H1 (cell line): ENCODE data around the gene SCMH1. TPM values are rescaled to one million over a fixed set of nuclear protein-coding genes. Genes with fewer than 3 reads are reported as not detected.

Experiments
- GTF2F1 ChIP-seq: IDR thresholded peaks from 2 replicates; pipeline ENCODE4 v1.6.1; 2012; ENCODE audit warnings: low read depth, low read length, improper control_type of control experiment, borderline replicate concordance
- JUN ChIP-seq: IDR thresholded peaks from 2 replicates; pipeline ENCODE4 v1.6.1; 2011; ENCODE audit warnings: low read depth, mild to moderate bottlenecking, improper control_type of control experiment, low read length
- POLR2A ChIP-seq, 2 experiments: IDR thresholded peaks; 1 replicate in 1 of 2; 2 replicates in 1 of 2; pipeline ENCODE4 v1.6.1; 2011; ENCODE audit warnings: low read depth in 2 of 2, low read length in 2 of 2, mild to moderate bottlenecking in 2 of 2; ENCODE audit errors: control extremely low read depth in 1 of 2
- RBBP5 ChIP-seq: IDR thresholded peaks from 2 replicates; pipeline ENCODE4 v1.7.1; 2012; ENCODE audit warnings: low read depth, mild to moderate bottlenecking, inconsistent platforms, low read length, moderate library complexity, borderline replicate concordance
- RNF2 ChIP-seq: fragments of 200-900, 300-1000 bp; sonication (generic); IDR thresholded peaks from 2 replicates; pipeline ENCODE4 v1.7.1; 2016; ENCODE audit warnings: borderline replicate concordance, low read depth, mild to moderate bottlenecking, antibody characterized with exemption, low read length; ENCODE audit not compliant: poor library complexity, severe bottlenecking; ENCODE audit errors: missing control alignments
- SUZ12 ChIP-seq: fragments of 200-600 bp; sonication (generic); IDR thresholded peaks from 2 replicates; pipeline ENCODE4 v1.6.1; 2012; ENCODE audit warnings: mild to moderate bottlenecking, inconsistent platforms, low read length, moderate library complexity, mixed read lengths
- ZNF274 ChIP-seq: IDR thresholded peaks from 2 replicates; pipeline ENCODE4 v1.7.0; 2012; ENCODE audit warnings: low read length, borderline replicate concordance; ENCODE audit errors: extremely low read depth
- polyA plus RNA-seq, 7 experiments: library from polyadenylated mRNA; depleted of rRNA in 3 of 7; stranded (reverse) in 5 of 7; unstranded in 2 of 7; fragments of >200 nt in 5 of 7; fragments of 200-250 nt in 2 of 7; gene quantifications; 1 replicate in 5 of 7; 2 replicates in 1 of 7; 4 replicates in 1 of 7; pipeline versions ENCODE4 v1.2.1 to v1.2.3, GENCODE V29; 2011 to 2013; ENCODE audit warnings: missing spikeins in 2 of 7, mixed read lengths in 2 of 7
- total RNA-seq: library from RNA; stranded (reverse); fragmentation: NEBNext Ultra II Directional; extraction: Animal tissue kit (Norgen Biotek cat#: 25700); gene quantifications from 2 replicates; pipeline ENCODE4 v1.2.1, GENCODE V29; 2021
- TF ChIP-seq, protein P1 (sequence below): fragments of 300-600 bp; sonication (generic); IDR thresholded peaks from 2 replicates; pipeline ENCODE4 v1.7.1; 2012; ENCODE audit warnings: low read length, moderate library complexity, mild to moderate bottlenecking, inconsistent platforms; ENCODE audit not compliant: insufficient replicate concordance
- TF ChIP-seq, protein P2 (sequence below): IDR thresholded peaks from 2 replicates; pipeline ENCODE4 v1.6.1; 2012; ENCODE audit warnings: inconsistent platforms

The SCMH1 gene
- total and polyA plus RNA-seq, 2 of the 8 experiments (the other 6 are each of a cell fraction or from before 2014, with no cell fraction given): 16.6 to 30.7 TPM

DNA sequence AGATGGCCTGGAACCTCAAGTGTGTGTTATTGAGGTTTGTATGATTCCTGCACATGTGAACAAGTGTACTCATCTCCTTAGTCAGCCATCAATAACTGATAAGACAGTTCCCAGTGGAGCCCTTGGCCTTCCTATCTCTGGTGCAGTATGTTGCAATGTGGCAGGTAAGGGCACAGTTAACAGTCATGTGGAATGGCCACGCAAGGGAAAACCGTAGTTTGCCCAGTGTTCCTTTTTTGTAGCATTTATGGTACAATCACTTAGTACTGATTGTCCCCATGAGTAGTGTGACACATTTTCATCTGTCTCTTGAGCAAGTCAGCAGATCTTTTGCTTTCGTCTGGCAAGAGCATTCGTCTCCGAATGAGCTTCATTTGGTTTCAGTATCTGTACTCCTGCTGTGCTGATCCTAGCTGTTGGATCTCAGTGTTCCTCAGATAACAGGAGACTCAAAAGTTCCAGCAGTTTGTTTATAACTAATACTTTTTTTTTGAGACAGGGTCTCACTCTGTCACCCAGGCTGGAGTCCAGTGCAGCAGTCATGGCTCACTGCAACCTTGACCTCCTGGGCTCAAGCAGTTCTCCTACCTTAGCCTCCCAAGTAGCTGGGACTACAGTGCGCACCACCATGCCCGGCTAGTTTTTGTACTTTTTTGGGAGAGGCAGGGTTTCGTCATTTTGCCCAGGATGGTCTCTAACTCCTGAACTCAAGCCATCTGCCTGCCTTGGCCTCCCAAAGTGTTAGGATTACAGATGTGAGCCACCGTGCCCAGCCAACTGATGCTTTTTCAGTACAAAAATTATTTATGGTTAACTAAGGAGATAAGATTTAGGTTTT is 254.4 kb downstream of the SCMH1 start (continued):
- TF ChIP-seq, protein P1, sequence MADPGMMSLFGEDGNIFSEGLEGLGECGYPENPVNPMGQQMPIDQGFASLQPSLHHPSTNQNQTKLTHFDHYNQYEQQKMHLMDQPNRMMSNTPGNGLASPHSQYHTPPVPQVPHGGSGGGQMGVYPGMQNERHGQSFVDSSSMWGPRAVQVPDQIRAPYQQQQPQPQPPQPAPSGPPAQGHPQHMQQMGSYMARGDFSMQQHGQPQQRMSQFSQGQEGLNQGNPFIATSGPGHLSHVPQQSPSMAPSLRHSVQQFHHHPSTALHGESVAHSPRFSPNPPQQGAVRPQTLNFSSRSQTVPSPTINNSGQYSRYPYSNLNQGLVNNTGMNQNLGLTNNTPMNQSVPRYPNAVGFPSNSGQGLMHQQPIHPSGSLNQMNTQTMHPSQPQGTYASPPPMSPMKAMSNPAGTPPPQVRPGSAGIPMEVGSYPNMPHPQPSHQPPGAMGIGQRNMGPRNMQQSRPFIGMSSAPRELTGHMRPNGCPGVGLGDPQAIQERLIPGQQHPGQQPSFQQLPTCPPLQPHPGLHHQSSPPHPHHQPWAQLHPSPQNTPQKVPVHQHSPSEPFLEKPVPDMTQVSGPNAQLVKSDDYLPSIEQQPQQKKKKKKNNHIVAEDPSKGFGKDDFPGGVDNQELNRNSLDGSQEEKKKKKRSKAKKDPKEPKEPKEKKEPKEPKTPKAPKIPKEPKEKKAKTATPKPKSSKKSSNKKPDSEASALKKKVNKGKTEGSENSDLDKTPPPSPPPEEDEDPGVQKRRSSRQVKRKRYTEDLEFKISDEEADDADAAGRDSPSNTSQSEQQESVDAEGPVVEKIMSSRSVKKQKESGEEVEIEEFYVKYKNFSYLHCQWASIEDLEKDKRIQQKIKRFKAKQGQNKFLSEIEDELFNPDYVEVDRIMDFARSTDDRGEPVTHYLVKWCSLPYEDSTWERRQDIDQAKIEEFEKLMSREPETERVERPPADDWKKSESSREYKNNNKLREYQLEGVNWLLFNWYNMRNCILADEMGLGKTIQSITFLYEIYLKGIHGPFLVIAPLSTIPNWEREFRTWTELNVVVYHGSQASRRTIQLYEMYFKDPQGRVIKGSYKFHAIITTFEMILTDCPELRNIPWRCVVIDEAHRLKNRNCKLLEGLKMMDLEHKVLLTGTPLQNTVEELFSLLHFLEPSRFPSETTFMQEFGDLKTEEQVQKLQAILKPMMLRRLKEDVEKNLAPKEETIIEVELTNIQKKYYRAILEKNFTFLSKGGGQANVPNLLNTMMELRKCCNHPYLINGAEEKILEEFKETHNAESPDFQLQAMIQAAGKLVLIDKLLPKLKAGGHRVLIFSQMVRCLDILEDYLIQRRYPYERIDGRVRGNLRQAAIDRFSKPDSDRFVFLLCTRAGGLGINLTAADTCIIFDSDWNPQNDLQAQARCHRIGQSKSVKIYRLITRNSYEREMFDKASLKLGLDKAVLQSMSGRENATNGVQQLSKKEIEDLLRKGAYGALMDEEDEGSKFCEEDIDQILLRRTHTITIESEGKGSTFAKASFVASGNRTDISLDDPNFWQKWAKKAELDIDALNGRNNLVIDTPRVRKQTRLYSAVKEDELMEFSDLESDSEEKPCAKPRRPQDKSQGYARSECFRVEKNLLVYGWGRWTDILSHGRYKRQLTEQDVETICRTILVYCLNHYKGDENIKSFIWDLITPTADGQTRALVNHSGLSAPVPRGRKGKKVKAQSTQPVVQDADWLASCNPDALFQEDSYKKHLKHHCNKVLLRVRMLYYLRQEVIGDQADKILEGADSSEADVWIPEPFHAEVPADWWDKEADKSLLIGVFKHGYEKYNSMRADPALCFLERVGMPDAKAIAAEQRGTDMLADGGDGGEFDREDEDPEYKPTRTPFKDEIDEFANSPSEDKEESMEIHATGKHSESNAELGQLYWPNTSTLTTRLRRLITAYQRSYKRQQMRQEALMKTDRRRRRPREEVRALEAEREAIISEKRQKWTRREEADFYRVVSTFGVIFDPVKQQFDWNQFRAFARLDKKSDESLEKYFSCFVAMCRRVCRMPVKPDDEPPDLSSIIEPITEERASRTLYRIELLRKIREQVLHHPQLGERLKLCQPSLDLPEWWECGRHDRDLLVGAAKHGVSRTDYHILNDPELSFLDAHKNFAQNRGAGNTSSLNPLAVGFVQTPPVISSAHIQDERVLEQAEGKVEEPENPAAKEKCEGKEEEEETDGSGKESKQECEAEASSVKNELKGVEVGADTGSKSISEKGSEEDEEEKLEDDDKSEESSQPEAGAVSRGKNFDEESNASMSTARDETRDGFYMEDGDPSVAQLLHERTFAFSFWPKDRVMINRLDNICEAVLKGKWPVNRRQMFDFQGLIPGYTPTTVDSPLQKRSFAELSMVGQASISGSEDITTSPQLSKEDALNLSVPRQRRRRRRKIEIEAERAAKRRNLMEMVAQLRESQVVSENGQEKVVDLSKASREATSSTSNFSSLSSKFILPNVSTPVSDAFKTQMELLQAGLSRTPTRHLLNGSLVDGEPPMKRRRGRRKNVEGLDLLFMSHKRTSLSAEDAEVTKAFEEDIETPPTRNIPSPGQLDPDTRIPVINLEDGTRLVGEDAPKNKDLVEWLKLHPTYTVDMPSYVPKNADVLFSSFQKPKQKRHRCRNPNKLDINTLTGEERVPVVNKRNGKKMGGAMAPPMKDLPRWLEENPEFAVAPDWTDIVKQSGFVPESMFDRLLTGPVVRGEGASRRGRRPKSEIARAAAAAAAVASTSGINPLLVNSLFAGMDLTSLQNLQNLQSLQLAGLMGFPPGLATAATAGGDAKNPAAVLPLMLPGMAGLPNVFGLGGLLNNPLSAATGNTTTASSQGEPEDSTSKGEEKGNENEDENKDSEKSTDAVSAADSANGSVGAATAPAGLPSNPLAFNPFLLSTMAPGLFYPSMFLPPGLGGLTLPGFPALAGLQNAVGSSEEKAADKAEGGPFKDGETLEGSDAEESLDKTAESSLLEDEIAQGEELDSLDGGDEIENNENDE: no peak
- TF ChIP-seq, protein P2, sequence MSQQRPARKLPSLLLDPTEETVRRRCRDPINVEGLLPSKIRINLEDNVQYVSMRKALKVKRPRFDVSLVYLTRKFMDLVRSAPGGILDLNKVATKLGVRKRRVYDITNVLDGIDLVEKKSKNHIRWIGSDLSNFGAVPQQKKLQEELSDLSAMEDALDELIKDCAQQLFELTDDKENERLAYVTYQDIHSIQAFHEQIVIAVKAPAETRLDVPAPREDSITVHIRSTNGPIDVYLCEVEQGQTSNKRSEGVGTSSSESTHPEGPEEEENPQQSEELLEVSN: no peak
- TF ChIP-seq GTF2F1: no peak
- no peak for TF ChIP-seq RBBP5
- TF ChIP-seq JUN: no peak
- TF ChIP-seq RNF2: no peak
- no peak for TF ChIP-seq ZNF274
- TF ChIP-seq SUZ12: no peak
- no peak for TF ChIP-seq POLR2A (IDR thresholded peaks at IDR 0.05; ENCODE audit: control extremely low read depth in 1 of 2, low read depth in 2 of 2, low read length in 2 of 2)
